NCI-H2171 treated with DMSO at 0.1 percent for 48 hours (cell line): Measurements from ENCODE around the gene RBM8A.

Experiments
- DNase-seq: peaks from one replicate; lab custom pipeline; 2025; lab: John Stamatoyannopoulos, UW

RBM8A gene

DNA sequence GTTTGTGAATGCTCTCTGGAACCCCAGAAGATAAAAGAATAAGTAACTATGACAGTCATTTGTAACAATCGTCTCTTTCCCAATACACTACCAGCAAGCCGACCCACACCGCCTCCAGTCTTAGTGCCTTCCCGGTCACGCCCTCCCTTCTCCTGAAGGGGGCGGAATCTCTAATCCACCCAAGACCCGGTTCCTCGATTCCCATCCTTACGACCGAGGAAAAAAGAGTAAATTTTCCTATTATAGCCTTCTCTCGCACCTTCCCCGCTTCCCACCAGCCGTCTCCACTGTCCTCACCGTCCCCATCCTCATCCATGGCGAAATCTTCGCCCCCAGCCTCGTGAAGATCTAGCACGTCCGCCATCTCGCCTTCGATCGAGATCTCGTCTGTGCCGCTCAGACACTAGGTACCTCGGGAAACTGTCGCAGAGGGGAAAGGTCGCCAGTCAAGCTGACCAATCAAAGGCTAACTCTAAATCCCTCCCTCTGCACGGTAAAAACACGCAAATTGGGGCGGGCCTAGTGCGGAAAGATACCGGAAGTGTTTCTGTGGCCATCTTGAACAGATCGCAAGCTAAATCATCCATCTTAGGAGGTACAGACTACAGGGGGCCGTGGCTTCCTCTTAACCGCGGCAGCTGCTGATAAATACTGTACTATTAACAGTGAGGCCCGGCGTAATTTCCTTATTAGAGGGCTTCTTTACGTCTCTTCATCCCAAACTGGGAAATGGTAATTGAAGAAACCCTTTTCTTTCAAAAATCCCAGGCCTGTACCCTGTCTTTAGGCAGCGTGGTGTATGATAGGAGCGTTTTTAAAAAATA, at the start of gene RBM8A:
Gene RBM8A, minus strand, starts transcription at position 422 of the 824 bp plus-strand sequence. Its CDS starts 58 bp downstream, at position 364.
- DNase-seq, result peak; percentile 100

DNA sequence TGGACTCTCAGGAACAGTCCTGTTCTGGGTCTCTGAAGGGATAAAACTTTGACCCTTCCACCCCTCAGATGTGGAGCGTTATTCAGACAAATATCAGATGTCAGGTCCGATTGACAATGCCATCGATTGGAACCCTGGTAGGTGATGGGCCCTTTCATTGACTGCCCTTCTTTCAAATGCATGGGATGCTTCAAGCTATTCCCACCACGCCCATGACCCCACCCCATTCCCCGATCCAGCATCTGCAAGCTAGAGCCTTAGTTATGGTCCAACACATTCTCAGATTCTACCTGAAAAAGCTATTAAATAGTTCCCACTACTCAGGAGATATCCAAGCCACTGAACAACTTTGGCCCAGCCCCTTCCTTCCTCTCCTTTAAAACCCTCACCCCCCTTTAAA, 49.7 kb upstream of the RBM8A start:
- no peak for DNase-seq

DNA sequence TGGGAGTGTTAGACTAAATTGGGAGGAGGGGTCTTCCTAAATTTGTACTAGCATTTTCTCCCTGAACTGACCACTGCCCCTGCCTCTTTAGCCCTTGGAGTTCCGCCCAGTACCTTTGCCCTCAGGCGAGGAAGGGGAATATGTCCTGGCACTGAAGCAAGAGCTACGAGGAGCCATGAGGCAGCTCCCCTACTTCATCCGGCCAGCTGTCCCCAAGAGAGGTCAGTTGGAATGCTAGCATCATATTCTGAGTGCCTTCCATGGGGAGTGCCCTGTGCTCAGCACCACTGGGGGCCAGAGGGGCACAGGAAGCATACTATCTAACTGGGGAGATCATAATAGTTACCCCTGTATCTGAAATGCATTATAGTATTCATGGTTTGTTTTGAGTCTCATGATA, 47.9 kb upstream of the RBM8A start:
- DNase-seq, result no peak

DNA sequence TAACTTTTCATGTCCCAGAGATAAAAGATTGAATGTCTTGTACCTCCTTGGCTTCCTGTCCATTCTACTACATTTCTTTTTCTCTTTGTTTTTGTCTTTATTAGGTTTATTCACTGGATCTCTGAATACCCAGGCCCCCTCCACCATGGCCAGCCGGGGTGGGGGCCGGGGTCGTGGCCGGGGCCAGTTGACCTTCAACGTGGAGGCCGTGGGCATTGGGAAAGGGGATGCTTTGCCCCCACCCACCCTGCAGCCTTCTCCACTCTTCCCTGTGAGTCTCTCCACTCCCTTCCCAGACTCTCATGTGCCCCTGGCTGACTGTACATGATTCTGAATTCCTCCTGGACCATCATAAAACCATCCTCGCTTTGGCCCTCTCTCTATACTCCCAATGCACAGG, 47.4 kb upstream of the RBM8A start:
- DNase-seq, result no peak

GRCh38 chr1:145972580-145972979, 45.3 kb upstream of the RBM8A start:
- DNase-seq, result no peak

GRCh38 chr1:145967288-145967687, 40.0 kb upstream of the RBM8A start:
- DNase-seq, result no peak

DNA sequence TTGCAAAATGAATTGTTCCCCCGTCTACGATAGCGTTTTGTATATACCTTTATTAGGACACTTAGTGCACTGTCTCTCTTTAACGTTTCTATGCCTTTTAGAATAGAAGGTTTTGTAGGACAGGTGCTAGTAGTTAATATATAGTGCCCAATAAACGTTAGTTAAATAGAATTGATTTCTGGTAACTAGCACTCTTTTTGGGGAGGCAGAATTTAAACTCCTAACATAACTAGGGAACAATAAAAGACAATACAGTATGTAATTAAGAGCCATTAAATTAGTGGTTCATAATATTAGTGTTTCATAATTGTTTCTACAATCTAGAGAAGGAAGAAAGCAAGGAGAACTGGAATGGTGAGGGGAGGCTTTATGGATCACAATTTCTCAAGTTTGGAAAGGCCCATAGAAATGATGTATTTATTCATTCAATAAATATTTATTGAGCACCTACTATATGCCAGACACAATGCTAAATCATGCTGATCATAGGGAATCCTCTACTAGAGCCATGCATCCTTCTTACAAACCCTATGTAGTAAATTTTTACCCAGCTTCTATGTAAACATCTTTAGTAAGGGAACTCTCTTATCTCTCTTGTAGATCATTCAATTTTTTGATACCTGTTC, 37.9 kb upstream of the RBM8A start:
- no peak for DNase-seq

GRCh38 chr1:145964328-145965118, 37.2 kb upstream of the RBM8A start, which contains the start of the genes ANKRD34A and POLR3GL:
TSS of gene ANKRD34A (minus strand) at chr1:145964575. CDS start at chr1:145961759, 2,816 bp downstream.
TSS of gene POLR3GL (plus strand) at chr1:145964690. CDS start at chr1:145974866, 10,176 bp downstream.
- DNase-seq, result peak; percentile 89

DNA sequence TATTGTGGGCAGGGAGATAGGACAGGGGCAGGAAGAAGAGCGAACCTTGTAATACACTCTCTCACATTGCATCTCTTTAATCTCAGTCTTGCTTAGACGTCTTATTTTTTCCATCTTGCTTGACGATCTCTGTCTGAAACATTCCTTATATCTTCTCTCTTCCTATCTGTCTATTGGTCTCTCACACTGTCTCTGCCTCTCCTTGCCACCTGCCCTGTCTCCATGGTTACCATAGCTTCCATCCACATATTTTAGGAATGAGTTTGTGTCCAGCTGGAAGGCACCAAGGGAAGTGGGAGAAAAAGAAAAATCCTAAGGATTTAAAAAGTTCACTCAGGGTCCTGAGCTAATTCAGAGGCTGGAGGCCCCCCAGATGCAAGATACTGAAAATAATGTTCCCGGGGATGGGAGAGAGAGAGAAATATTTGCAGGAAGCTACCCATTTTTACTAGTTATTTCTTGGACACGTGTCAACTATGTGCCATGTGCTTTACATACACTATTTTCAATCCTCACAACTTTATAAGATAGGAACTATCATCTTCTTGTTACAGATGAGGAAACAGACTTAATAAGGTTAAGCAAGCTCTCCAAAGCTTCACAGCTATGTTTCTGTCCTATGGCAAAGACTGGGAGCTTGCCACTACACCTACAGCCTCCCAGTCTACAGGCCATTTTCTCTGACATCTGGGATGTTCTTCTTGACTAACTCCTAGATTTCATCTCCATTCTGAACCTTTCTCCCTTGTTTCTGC, 36.2 kb upstream of the RBM8A start:
- DNase-seq, result no peak

- DNase-seq, result no peak
Observed at GRCh38 chr1:145962157-145963102, 35.1 kb upstream of the RBM8A start.

- no peak for DNase-seq
Observed at GRCh38 chr1:145961425-145962156, 34.3 kb upstream of the RBM8A start.

DNA sequence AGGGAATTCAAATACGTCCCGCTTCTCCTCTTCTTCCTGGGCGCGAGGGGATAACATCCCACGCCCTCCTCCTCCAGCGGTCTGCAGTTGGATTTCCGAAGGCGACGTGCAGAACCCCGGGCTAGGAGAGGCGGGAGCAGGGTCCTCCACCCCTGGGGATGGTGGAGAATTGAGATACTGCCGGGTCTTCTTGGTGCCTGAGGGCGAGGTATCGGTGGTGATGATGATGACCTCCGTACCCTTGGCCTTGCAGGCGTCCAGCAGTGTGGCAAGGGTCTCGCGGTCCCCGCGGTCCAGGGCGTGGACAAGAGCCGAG, 33.8 kb upstream of the RBM8A start:
- no peak for DNase-seq

GRCh38 chr1:145960468-145961108, 33.3 kb upstream of the RBM8A start:
- DNase-seq, result peak; percentile 73

DNA sequence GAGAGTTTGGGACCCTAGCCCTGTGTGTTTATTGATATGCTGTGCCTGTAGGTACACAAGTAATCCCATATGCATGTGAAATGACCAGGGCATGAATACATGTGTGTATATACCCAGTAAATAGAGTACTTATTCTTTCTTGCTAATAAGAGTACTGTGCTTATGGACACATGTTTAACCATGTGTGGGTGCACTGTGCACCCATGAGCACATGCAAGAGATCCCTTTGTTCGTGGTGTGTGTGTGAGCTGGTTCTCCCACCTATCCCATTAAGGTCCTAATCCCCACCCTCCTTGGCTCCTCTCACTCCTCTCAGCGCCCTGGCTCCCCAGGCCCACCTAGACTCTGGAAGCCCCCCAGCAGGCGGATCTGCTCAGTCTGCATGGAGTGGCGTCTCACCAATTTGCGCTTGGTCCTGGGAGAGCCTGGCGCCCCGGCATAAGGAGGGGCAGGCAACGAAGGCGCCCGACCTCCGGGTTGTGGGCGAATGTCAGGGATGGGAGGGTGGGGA, 32.7 kb upstream of the RBM8A start:
- no peak for DNase-seq

- no peak for DNase-seq
Observed at GRCh38 chr1:145959333-145959732, 32.0 kb upstream of the RBM8A start.

GRCh38 chr1:145958734-145959133, 31.4 kb upstream of the RBM8A start:
- DNase-seq, result no peak

- DNase-seq, result peak; percentile 98
Observed at GRCh38 chr1:145957443-145958319, 30.4 kb upstream of the RBM8A start, which contains the start of gene LIX1L. TSS of gene LIX1L (minus strand) at chr1:145958017. CDS start at chr1:145957927, 90 bp downstream.

GRCh38 chr1:145956781-145957442, 29.6 kb upstream of the RBM8A start:
- DNase-seq, result no peak
